Tibial nerve (tissue), 4 donors: ENCODE measurements around the gene KRTAP20-3.

Experiments used
- CTCF ChIP-seq, 5 experiments: fragments of 200-600 bp in 3 of 5; fragments of 450-650 bp in 2 of 5; sonication (generic) in 3 of 5; IDR thresholded peaks; one replicate each; pipeline ENCODE4 v1.5.1; 2016 to 2019; ENCODE audit warnings: antibody characterized with exemption in 5 of 5, mild to moderate bottlenecking in 3 of 5, moderate library complexity in 2 of 5
- EP300 ChIP-seq, 2 donors: sonication (generic); formaldehyde crosslinking; IDR thresholded peaks; one replicate each; pipeline ENCODE4 v1.6.1; 2017; ENCODE audit warnings: antibody characterized with exemption in 2 of 2, mild to moderate bottlenecking in 1 of 2
- POLR2A ChIP-seq, 2 donors: fragments of 450-650 bp; IDR thresholded peaks; one replicate each; pipeline ENCODE4 v1.6.1; 2017; ENCODE audit warnings: antibody characterized with exemption in 2 of 2, mild to moderate bottlenecking in 2 of 2, moderate library complexity in 2 of 2

GRCh38 chr21:30623362-30623761, 19.3 kb upstream of the KRTAP20-3 start:
- TF ChIP-seq CTCF (IDR thresholded peaks at IDR 0.05) (no peak), POLR2A (IDR thresholded peaks at IDR 0.05) (no peak), EP300 (IDR thresholded peaks at IDR 0.05) (no peak)
